Endothelial cell of umbilical vein (primary cell): ENCODE results near the gene ABTB2. TPM values are rescaled to one million over a fixed set of nuclear protein-coding genes. Genes with fewer than 3 reads are reported as not detected.

Experiments used
- BruUV-seq: library from RNA; stranded (reverse); fragments of 400-500 nt; replicated peaks from 2 replicates; lab custom pipeline; 2021; lab: Mats Ljungman, UMichigan
- CTCF ChIA-PET: fragments of 300-600, 350-600 bp; sonication (Branson Sonifier 250); formaldehyde crosslinking; loops from one replicate; lab custom pipeline; 2021; ENCODE audit warnings: antibody characterized with exemption, inconsistent platforms; lab: Charles Lee
- POLR2A ChIA-PET: fragments of 300-600, 350-600 bp; sonication (Branson Sonifier 250); formaldehyde crosslinking; loops from one replicate; lab custom pipeline; 2021; ENCODE audit warnings: antibody characterized with exemption, inconsistent platforms; lab: Charles Lee
- DNase-seq: peaks from one replicate; pipeline ENCODE4 v3.0.0-alpha.2; 2011; ENCODE audit warnings: low read depth, low spot score
- FAIRE-seq: peaks from 2 replicates; lab custom pipeline; 2011; peaks lifted over from hg19 to GRCh38; lab: Jason Lieb, UNC
- H2AFZ ChIP-seq: 2 replicates; pipeline ENCODE4 v1.6.0; 2012; ENCODE audit warnings: low read depth, low read length, control low read depth, inconsistent platforms
- H3K27ac ChIP-seq: 2 replicates; pipeline ENCODE4 v1.5.1; 2011; ENCODE audit warnings: low read depth, mild to moderate bottlenecking, control low read depth, low read length, moderate library complexity; ENCODE audit not compliant: insufficient read depth
- H3K27me3 ChIP-seq, 2 experiments: 2 replicates each; pipeline versions ENCODE4 v1.6.0 to v1.6.1; 2011; ENCODE audit warnings: low read length in 2 of 2, mixed read lengths in 1 of 2; ENCODE audit not compliant: control insufficient read depth in 2 of 2, insufficient read depth in 2 of 2
- H3K36me3 ChIP-seq, 2 experiments: 2 replicates in 1 of 2; 3 replicates in 1 of 2; pipeline ENCODE4 v1.5.1; 2011; ENCODE audit warnings: low read length in 2 of 2, mild to moderate bottlenecking in 1 of 2, moderate library complexity in 1 of 2; ENCODE audit not compliant: control insufficient read depth in 2 of 2, insufficient read depth in 2 of 2; ENCODE audit errors: extremely low read depth in 1 of 2
- H3K4me1 ChIP-seq: 3 replicates; pipeline ENCODE4 v1.5.1; 2011; ENCODE audit warnings: mild to moderate bottlenecking, low read length; ENCODE audit not compliant: control insufficient read depth, insufficient read depth; ENCODE audit errors: extremely low read depth
- H3K4me2 ChIP-seq: 2 replicates; pipeline ENCODE4 v1.6.1; 2011; ENCODE audit warnings: low read length, control low read depth, mixed read lengths; ENCODE audit not compliant: insufficient read depth
- H3K4me3 ChIP-seq, 3 experiments: fragments of 200-600 bp in 1 of 3; sonication (generic), shearing (Covaris generic) in 1 of 3; replicated peaks in 1 of 3; 2 replicates each; pipeline ENCODE4 v1.5.1; 2011 to 2016; ENCODE audit warnings: control low read depth in 3 of 3, low read length in 3 of 3, mild to moderate bottlenecking in 2 of 3, inconsistent platforms in 1 of 3, low read depth in 1 of 3, moderate library complexity in 1 of 3; ENCODE audit not compliant: insufficient read depth in 1 of 3
- H3K79me2 ChIP-seq: 2 replicates; pipeline ENCODE4 v1.6.0; 2012; ENCODE audit warnings: low read length, inconsistent platforms; ENCODE audit not compliant: control insufficient read depth, insufficient read depth
- H3K9ac ChIP-seq: replicated peaks from 2 replicates; pipeline ENCODE3; 2011; ENCODE audit warnings: low read length, control low read depth; ENCODE audit not compliant: insufficient read depth; ENCODE audit errors: extremely low read depth
- H3K9me1 ChIP-seq: replicated peaks from 3 replicates; pipeline ENCODE4 v1.6.0; 2011; ENCODE audit warnings: mild to moderate bottlenecking, low read length; ENCODE audit not compliant: control insufficient read depth, insufficient read depth; ENCODE audit errors: extremely low read depth
- H3K9me3 ChIP-seq: replicated peaks from 2 replicates; pipeline ENCODE4 v1.5.1; 2012; ENCODE audit warnings: low read length, inconsistent platforms; ENCODE audit not compliant: control insufficient read depth, insufficient read depth
- H4K20me1 ChIP-seq: replicated peaks from 2 replicates; pipeline ENCODE3; 2011; ENCODE audit warnings: mild to moderate bottlenecking, low read length; ENCODE audit not compliant: control insufficient read depth, insufficient read depth; ENCODE audit errors: extremely low read depth
- EZH2 ChIP-seq: IDR thresholded peaks from 2 replicates; pipeline ENCODE4 v1.6.1; 2012; ENCODE audit warnings: borderline replicate concordance, low read depth, mild to moderate bottlenecking, moderate library complexity, low read length, inconsistent platforms; ENCODE audit not compliant: severe bottlenecking
- FOS ChIP-seq: IDR thresholded peaks from 2 replicates; pipeline ENCODE4 v1.6.1; 2011; ENCODE audit warnings: mild to moderate bottlenecking, low read length, moderate library complexity, borderline replicate concordance; ENCODE audit not compliant: insufficient read depth
- GATA2 ChIP-seq: IDR thresholded peaks from 2 replicates; pipeline ENCODE4 v1.7.0; 2011; ENCODE audit warnings: low read depth, mild to moderate bottlenecking, moderate library complexity, mixed read lengths, low read length; ENCODE audit not compliant: insufficient read length, insufficient read depth
- JUN ChIP-seq: IDR thresholded peaks from 2 replicates; pipeline ENCODE4 v1.6.1; 2011; ENCODE audit warnings: borderline replicate concordance, low read depth; ENCODE audit not compliant: insufficient read length, insufficient read depth
- MYC ChIP-seq: IDR thresholded peaks from one replicate; pipeline ENCODE4 v1.6.1; 2011; ENCODE audit warnings: mild to moderate bottlenecking, low read depth, low read length
- POLR2A ChIP-seq: IDR thresholded peaks from 2 replicates; pipeline ENCODE4 v1.6.1; 2012; ENCODE audit warnings: low read depth, mild to moderate bottlenecking, control low read depth, low read length
- POLR2AphosphoS5 ChIP-seq: IDR thresholded peaks from 2 replicates; pipeline ENCODE4 v1.6.1; 2012; ENCODE audit warnings: low read depth, mild to moderate bottlenecking, control low read depth, low read length, moderate library complexity; ENCODE audit not compliant: insufficient read depth
- dilution Hi-C: fragments of 300-500 bp; cut with MboI; formaldehyde crosslinking; loops from one replicate; pipeline ENCODE4 v1.15.0; 2019; ENCODE audit warnings: low sequenced_read_pairs; ENCODE audit not compliant: extremely low pct_ligation_motif_present
- intact Hi-C: fragments of 100-400 bp; cut with micrococcal nuclease; formaldehyde crosslinking; loops from one replicate; pipeline ENCODE4 v1.10.0; 2022
- polyA plus RNA-seq, 4 experiments: library from polyadenylated mRNA; depleted of rRNA in 3 of 4; stranded (reverse) in 3 of 4; unstranded in 1 of 4; fragments of >200 nt; gene quantifications; 2 replicates each; pipeline versions ENCODE4 v1.2.1 to v1.2.3, GENCODE V29; 2011 to 2012; ENCODE audit warnings: missing spikeins in 1 of 4
- total RNA-seq: library from RNA; stranded (reverse); gene quantifications from 2 replicates; pipeline ENCODE4 v1.2.3, GENCODE V29; 2021
- TF ChIP-seq, protein P1 (sequence below), 2 donors: IDR thresholded peaks; 1 replicate in 1 of 2; 2 replicates in 1 of 2; pipeline ENCODE4 v1.5.1; 2011; ENCODE audit warnings: low read length in 2 of 2, mild to moderate bottlenecking in 2 of 2, moderate library complexity in 2 of 2, control low read depth in 1 of 2, inconsistent platforms in 1 of 2, low read depth in 1 of 2; ENCODE audit not compliant: insufficient read depth in 1 of 2; ENCODE audit errors: extremely low read depth in 1 of 2
- TF ChIP-seq, protein P2 (sequence below): IDR thresholded peaks from 2 replicates; pipeline ENCODE4 v1.6.1; 2011; ENCODE audit not compliant: insufficient read depth, insufficient read length

Gene ABTB2
- total and polyA plus RNA-seq, 2 donors (not counting 3 experiments of a cell fraction or from before 2014, with no cell fraction given), result 0.11 to 0.14 TPM

DNA sequence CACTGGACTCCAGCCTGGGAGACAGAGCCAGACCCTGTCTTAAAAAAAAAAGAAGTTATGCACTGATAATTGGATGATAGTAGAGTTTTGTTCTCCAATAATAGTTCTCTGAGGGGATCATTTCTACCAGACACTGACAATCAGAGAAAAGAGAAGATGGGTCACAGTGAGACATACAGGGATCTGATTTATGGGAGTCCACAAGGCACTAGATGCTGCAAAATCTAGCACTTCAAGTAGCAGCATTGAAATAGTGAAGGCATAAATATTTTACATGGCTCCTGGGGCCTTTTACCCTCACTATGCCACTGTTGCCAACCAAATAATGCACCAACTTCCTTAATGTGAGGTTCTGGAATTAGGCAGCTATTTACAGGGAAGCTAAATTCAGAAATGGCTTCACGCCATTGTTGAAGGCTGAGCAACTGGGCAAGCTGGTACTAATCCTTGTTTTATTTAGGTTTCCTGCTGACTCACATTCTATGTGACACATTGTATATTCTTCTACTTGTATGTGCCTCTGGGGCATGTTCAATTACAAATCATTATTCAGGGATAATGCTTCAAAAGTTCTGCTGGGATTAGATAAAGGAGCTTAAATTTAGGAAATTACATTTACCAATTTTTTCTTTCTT is 38.2 kb upstream of the ABTB2 start:
- Histone ChIP-seq H4K20me1 (no peaks in the 10 kb centered on the region), H3K9ac (no peak overlapping the region), H2AFZ (no peak overlapping the region), H3K36me3 (no peaks in the 10 kb centered on the region), H3K79me2 (no peaks in the 10 kb centered on the region), H3K4me1 (no peaks in the 10 kb centered on the region), H3K27me3 (peaks cover 0 to 3% of the 10 kb centered on the region in 2 experiments), H3K9me3 (no peaks in the 10 kb centered on the region), H3K27ac (no peak overlapping the region), H3K4me2 (no peak overlapping the region), H3K4me3 (no peak overlapping the region), H3K9me1 (no peaks in the 10 kb centered on the region)
- dilution Hi-C loops, result no loop called here
- intact Hi-C loops, result no loop called here
- FAIRE-seq (no peak), DNase-seq (peak; percentile 24)
- ChIA-PET CTCF (interaction anchor here (1.2 to 1.4 kb wide), 4 partner anchors 7 to 32 kb away, joined by 3 to 4 read pairs (median 4); no protein-coding TSS in a partner anchor), POLR2A (no interaction called here)
- TF ChIP-seq JUN (no peak), GATA2 (no peak), POLR2AphosphoS5 (no peak), FOS (no peak), POLR2A (no peak), MYC (no peak), EZH2 (no peak)
- TF ChIP-seq, protein P1, sequence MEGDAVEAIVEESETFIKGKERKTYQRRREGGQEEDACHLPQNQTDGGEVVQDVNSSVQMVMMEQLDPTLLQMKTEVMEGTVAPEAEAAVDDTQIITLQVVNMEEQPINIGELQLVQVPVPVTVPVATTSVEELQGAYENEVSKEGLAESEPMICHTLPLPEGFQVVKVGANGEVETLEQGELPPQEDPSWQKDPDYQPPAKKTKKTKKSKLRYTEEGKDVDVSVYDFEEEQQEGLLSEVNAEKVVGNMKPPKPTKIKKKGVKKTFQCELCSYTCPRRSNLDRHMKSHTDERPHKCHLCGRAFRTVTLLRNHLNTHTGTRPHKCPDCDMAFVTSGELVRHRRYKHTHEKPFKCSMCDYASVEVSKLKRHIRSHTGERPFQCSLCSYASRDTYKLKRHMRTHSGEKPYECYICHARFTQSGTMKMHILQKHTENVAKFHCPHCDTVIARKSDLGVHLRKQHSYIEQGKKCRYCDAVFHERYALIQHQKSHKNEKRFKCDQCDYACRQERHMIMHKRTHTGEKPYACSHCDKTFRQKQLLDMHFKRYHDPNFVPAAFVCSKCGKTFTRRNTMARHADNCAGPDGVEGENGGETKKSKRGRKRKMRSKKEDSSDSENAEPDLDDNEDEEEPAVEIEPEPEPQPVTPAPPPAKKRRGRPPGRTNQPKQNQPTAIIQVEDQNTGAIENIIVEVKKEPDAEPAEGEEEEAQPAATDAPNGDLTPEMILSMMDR (IDR thresholded peaks at IDR 0.05; ENCODE audit: extremely low read depth in 1 of 2, insufficient read depth in 1 of 2, low read depth in 1 of 2, low read length in 2 of 2), result no peak
- TF ChIP-seq, protein P2, sequence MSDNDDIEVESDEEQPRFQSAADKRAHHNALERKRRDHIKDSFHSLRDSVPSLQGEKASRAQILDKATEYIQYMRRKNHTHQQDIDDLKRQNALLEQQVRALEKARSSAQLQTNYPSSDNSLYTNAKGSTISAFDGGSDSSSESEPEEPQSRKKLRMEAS, result no peak
- no TSS peak for BruUV-seq
